22Rv1 (cell line): ENCODE results near the gene TKFC.

Source experiments
- ZFX ChIP-seq: fragments of 450-650 bp; IDR thresholded peaks from 2 replicates; pipeline ENCODE4 v1.6.1; 2017; ENCODE audit warnings: antibody characterized with exemption, borderline replicate concordance
- TF ChIP-seq, protein P1 (sequence below): fragments of 450-650 bp; IDR thresholded peaks from 2 replicates; pipeline ENCODE4 v1.5.1; 2017; ENCODE audit warnings: mild to moderate bottlenecking

DNA sequence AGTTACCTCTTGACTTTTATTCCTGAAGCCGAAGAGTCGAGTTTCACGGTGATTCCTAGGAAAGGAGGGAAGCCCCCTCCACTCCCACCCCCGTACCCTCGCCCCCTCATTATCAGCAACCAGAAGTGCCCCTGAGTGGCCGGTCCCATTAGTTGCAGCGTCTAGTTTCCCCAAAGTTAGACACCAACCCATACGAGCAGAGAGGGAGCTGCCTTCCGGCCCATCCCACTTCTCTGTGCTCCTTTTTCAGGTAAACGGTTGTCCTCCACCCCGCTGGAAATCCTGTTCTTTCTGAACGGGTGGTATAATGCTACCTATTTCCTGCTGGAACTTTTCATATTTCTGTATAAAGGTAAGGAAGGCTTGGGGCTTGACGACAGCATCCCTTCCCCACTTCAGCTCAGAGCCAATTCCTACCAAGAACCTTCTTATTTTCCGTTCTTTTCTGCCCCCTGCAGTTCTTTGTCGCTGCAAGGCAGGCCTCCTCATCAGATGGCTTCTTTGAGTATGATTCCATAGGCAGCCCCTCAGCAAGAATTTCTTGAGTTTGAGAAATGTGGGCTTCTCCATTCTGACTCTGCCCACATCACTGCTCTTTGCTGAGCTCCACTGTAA lies 60.1 kb downstream of the TKFC start:
- TF ChIP-seq, protein P1, sequence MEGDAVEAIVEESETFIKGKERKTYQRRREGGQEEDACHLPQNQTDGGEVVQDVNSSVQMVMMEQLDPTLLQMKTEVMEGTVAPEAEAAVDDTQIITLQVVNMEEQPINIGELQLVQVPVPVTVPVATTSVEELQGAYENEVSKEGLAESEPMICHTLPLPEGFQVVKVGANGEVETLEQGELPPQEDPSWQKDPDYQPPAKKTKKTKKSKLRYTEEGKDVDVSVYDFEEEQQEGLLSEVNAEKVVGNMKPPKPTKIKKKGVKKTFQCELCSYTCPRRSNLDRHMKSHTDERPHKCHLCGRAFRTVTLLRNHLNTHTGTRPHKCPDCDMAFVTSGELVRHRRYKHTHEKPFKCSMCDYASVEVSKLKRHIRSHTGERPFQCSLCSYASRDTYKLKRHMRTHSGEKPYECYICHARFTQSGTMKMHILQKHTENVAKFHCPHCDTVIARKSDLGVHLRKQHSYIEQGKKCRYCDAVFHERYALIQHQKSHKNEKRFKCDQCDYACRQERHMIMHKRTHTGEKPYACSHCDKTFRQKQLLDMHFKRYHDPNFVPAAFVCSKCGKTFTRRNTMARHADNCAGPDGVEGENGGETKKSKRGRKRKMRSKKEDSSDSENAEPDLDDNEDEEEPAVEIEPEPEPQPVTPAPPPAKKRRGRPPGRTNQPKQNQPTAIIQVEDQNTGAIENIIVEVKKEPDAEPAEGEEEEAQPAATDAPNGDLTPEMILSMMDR: peak; percentile 8; the same call in 1 of the 2 replicates
- TF ChIP-seq ZFX: no peak
